HG03520 (cell line): ENCODE data around the gene ABCF2.

ENCODE experiments used
- ATAC-seq: cut with Tn5 transposase; IDR thresholded peaks from one replicate; pipeline ENCODE4 v1.9.1; 2021; ENCODE audit warnings: mild to moderate bottlenecking, moderate library complexity; ENCODE audit not compliant: unreplicated experiment

ABCF2 gene

DNA sequence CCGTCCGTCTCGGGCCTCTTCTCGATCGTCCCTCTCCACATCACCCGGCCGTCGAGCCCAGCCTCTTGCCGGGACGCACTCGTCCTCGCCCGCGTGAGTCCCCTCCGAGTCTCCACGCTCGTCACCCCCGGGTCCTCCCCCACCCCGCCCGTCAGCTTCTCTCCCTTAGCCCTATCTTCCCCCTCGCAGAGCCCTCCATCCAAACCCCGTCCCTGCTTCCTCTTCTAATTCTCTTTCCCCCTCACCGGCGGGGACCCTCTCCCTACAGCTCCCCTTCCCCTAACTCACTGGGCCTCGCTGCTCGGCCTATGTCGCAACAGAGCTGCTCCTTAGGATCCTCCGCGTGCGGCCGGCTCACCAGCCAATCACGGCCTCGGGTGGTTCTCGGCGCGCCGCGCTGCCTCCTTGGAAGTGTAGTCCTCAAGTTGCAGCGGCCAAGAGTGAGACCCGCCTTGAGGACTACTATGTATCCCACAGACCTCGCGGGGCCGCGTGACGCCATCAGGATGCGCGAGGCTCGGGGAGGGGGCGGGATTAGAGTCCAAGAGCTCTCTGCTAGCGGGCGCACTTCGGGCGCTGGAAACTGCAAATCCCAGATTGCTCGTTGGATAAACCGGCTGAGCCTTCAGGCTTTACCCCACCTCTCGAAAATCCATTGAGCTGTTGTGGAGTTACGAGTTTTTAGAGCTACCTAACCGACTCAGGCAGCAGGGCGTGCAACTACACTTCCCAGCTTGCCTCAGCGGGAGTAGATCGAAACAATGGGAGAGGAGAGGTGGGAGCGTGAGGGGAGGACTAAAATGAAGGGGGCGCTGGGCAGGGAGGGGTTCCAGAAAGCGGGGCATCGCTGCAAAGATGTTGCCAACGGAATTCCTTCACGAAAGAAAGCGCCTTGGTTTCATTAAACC lies at the start of gene ABCF2:
ABCF2 (minus strand) TSS at position 331 of the 908 bp plus-strand sequence. CDS start 747 bp downstream, outside the sequence.
- peak; percentile 98 for ATAC-seq

DNA sequence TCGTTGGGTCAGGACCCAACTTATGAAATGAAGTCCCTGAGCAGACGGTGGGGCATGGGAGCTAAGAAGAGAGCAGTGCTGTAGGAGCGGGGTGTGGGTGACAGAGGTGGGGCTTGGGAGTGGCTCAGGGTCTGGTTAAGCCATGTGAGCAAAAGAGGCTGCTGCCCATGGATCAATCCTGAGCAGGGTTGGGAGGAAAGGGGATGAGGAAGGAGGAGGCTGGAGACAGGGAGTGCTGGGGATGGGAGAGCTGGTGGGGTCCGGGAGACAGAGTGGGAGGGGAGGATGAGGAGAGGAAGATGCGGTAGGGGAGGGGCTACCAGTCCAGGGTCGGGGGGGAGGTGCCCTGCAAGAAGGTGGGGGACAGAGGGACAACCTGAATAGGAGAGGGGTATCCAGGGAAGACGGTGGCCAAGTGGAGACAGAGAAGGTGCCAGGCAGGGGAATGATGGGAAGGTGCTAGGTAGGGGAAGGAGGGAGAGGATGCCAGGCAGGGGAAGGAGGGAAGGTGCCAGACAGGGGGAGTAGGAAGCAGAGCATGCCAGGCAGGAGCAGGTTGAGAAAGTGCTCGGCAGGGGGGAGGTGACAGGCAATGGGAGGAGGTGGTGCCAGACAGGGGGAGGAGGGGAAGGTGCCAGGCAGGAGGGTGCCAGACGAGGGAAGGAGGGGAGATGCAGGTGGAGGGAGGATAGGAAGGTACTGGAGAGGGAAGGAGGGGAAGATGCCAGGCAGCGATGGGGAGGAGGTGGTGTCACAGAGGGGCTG lies 49.0 kb upstream of the ABCF2 start:
- no peak for ATAC-seq

DNA sequence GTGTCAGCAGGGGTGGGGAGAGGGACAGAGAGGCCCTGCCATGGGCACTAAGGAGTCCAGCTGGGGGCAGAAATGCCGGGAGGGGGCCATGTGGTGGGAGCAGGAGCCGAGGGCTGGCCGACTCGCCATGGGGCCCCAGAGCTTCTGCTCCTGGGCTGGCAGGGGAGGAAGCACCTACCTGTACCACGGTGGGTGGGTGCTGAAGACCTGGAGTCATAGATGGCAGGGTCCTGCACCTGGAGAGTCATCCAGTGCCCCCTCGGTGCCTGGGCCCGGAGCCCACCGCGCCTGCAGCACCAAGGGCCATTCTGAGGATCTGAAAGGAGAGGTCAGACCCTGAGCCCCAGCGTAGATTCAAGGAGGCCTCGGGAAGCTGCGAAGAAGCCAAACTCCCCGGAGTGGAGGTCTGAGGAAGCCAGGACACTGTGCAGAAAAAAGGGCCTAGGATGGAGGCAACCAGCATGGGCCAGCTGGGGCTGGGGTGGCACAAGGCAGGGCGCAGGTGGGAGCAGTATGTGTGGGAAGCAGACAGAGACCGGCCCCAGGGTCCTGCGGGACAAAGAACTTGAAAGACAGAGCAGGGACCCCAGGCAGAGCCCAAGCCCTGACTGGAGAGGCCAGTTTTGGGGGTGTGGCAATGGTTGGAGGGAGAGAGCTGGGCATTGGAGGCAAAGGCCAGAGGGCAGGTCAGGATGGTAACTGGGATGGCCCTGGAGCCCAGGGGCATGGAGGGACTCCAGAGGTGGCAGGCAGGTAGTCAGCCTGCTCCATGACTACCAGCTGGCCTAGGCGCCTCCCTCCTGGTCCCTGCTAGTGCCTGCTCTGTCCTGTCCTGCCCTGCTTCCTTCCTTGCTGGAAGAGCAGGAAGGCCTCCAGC lies 48.2 kb upstream of the ABCF2 start:
- no peak for ATAC-seq

DNA sequence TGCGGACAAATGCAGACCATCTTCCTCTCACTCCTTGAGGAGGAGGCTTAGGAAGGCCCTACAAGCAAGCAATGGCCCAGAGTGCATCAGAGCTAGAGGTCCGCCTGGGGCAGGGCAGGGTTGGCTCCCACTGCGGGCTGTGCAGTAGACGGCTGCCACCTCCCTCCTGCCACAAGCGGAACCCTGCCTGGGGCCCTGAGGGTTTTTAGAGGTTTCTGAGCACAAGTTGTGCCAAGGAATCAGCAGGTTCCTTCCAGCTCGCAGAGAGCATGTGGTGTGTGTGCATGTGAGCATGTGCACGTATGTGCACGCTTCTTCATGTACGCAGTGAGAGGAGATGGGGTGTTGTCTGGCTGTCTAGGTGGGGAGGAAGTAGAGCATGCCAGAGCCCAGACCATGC lies 47.4 kb upstream of the ABCF2 start:
- no peak for ATAC-seq

GRCh38 chr7:151273651-151274390 lies 46.8 kb upstream of the ABCF2 start:
- ATAC-seq = no peak

- ATAC-seq = no peak
These were observed 45.9 kb upstream of the ABCF2 start for GRCh38 chr7:151272877-151273276.

GRCh38 chr7:151272405-151272804 lies 45.4 kb upstream of the ABCF2 start:
- no peak for ATAC-seq

GRCh38 chr7:151271699-151272355 lies 44.8 kb upstream of the ABCF2 start:
- ATAC-seq = no peak

- ATAC-seq = no peak
These were observed 42.5 kb upstream of the ABCF2 start for GRCh38 chr7:151269511-151269910.

GRCh38 chr7:151265351-151265931 lies 38.4 kb upstream of the ABCF2 start:
- no peak for ATAC-seq

GRCh38 chr7:151264615-151265014 lies 37.6 kb upstream of the ABCF2 start:
- no peak for ATAC-seq

DNA sequence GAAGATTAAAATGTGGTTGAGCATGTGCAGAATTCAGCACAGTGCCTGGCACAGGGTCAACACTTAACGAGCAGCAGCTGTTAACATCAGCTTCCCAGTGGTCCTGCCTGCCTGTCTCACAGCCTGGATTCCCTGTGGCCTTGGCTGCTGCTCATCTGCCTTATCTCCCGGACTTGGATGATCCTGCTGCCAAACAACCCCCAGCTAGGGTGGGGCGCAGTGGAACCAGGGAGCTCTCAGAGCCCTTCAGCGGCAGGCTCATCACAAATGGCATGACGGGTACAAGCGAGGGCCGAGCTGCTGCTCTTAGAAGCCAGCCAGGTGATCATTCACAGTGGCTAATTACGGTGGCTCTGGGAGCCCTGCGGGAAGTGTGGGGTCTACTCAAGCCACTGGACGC lies 34.5 kb upstream of the ABCF2 start:
- ATAC-seq = no peak

DNA sequence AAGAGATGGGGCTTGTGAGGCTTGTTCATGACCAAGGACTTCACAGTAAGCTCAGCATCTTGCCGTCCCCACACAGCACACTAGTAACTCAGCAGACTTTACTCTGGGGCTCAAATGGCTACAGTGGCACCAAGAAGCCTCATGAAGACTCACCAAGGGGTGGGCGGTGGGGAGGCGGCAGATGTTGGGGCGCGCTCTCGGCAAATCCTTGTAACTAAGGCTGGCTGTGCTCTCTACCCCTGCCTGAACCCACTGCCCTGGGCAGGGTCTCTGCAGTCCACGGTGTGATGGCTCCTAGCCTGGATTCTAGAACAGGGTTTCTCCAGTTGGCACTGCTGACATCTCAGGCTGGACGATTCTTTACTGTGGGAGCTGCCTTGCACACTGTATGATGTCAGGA lies 33.9 kb upstream of the ABCF2 start:
- ATAC-seq = no peak

- ATAC-seq = no peak
These were observed 33.5 kb upstream of the ABCF2 start for GRCh38 chr7:151260471-151260870.

DNA sequence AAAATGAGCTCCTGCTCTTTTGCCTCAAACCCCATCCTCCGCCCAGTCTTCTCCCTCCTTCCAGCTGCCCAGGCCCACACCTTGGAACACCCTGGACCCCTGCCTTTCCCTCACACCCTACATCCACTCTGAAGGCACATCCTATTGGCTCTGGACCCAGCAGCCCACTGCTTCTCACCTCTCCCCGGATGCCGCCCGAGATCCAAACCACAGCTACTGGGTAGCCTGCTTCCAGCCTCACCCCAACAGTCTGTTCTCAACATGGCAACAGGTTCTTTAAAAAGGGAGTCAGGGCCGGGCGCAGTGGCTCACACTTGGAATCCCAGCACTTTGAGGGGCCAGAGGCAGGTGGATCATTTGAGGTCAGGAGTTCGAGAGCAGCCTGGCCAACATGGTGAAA lies 31.0 kb upstream of the ABCF2 start:
- ATAC-seq = no peak

- ATAC-seq = no peak
These were observed 29.5 kb upstream of the ABCF2 start for GRCh38 chr7:151256410-151257045.

GRCh38 chr7:151255390-151255789 lies 28.4 kb upstream of the ABCF2 start:
- ATAC-seq = no peak

GRCh38 chr7:151254851-151255250 lies 27.8 kb upstream of the ABCF2 start:
- no peak for ATAC-seq

- ATAC-seq = no peak
These were observed 27.3 kb upstream of the ABCF2 start for GRCh38 chr7:151254316-151254715.
